Heart left ventricle (tissue), 16 donors: ENCODE results near the gene SLX4IP. TPM values are rescaled to one million over a fixed set of nuclear protein-coding genes. Genes with fewer than 3 reads are reported as not detected.
"Not testable (repeated sequence)": the region's sequence is repeated elsewhere in the genome, so short reads cannot be mapped to it uniquely, and the experiment has no call there.

Experiments
- ATAC-seq, 4 donors: fragments of 200-7000 bp; cut with Tn5 transposase; one replicate each; pipeline ENCODE4 v1.9.1; 2020 to 2022; ENCODE audit warnings: moderate library complexity in 4 of 4, mild to moderate bottlenecking in 3 of 4, moderate number of reproducible peaks in 1 of 4
- DNase-seq, 5 donors: peaks; one replicate each; pipeline ENCODE4 v3.0.0-alpha.2; 2020
- H3K27ac ChIP-seq, 12 donors: fragments of 200-600 bp; sonication (generic) in 4 of 12; one replicate each; pipeline versions ENCODE4 v1.5.0 to v1.8.0; 2016 to 2022; ENCODE audit warnings: mild to moderate bottlenecking in 2 of 12
- H3K27me3 ChIP-seq, 9 donors: fragments of 200-600 bp; sonication (generic) in 2 of 9; one replicate each; pipeline versions ENCODE4 v1.5.1 to v1.8.0; 2016 to 2022; ENCODE audit warnings: mild to moderate bottlenecking in 3 of 9
- H3K36me3 ChIP-seq, 9 donors: fragments of 200-600 bp; sonication (generic) in 2 of 9; one replicate each; pipeline versions ENCODE4 v1.5.0 to v1.8.0; 2018 to 2022; ENCODE audit warnings: mild to moderate bottlenecking in 2 of 9
- H3K4me1 ChIP-seq, 12 donors: fragments of 200-600 bp; sonication (generic) in 4 of 12; one replicate each; pipeline versions ENCODE4 v1.5.0 to v1.8.0; 2016 to 2022; ENCODE audit warnings: mild to moderate bottlenecking in 3 of 12
- H3K4me3 ChIP-seq, 12 donors: fragments of 200-600 bp; sonication (generic) in 4 of 12; one replicate each; pipeline versions ENCODE4 v1.5.0 to v1.8.0; 2017 to 2022; ENCODE audit warnings: mild to moderate bottlenecking in 9 of 12, moderate library complexity in 4 of 12
- H3K9me3 ChIP-seq, 12 donors: fragments of 200-600 bp; sonication (generic) in 4 of 12; one replicate each; pipeline versions ENCODE4 v1.5.0 to v1.8.0; 2016 to 2022; ENCODE audit warnings: mild to moderate bottlenecking in 1 of 12
- POLR2A ChIP-seq, 2 donors: fragments of 450-650 bp; IDR thresholded peaks; one replicate each; pipeline ENCODE4 v1.6.1; 2017; ENCODE audit warnings: antibody characterized with exemption in 2 of 2, mild to moderate bottlenecking in 2 of 2, moderate library complexity in 2 of 2
- WGBS, 4 donors: extraction: QIAGEN DNeasy Blood & Tissue Kit in 2 of 4; methylation state at CpG; one replicate each; pipeline versions ENCODE4 v1.1.5 to v1.1.7; 2013 to 2018; 5-methylcytosine and 5-hydroxymethylcytosine counted together
- intact Hi-C, 10 donors: fragments of 100-400 bp; cut with DNase I; formaldehyde crosslinking; loops; one replicate each; pipeline versions ENCODE4 v1.11.1 to v1.14.2; 2022
- polyA plus RNA-seq, 2 donors: library from polyadenylated mRNA; stranded (reverse); fragments of 200-250 nt; gene quantifications; one replicate each; pipeline ENCODE4 v1.2.3, GENCODE V29; 2013
- total RNA-seq, 9 donors: library from RNA; depleted of rRNA in 2 of 9; stranded (reverse); fragments of >200 nt in 2 of 9; fragmentation: NEBNext Ultra II Directional in 3 of 9; extraction: Animal tissue kit (Norgen Biotek cat#: 25700) in 3 of 9; gene quantifications; one replicate each; pipeline versions ENCODE4 v1.1.0 to v1.2.4, GENCODE V29; 2016 to 2023
- TF ChIP-seq, protein P1 (sequence below), 12 donors: fragments of 200-600 bp; sonication (generic) in 4 of 12; IDR thresholded peaks; one replicate each; pipeline versions ENCODE4 v1.5.0 to v1.8.0; 2018 to 2022; ENCODE audit warnings: antibody characterized with exemption in 12 of 12, mild to moderate bottlenecking in 5 of 12
- donor health status: ischemic (EF 13 %, LVEDD 7.1; RV severe dilation, severe dysfunction).
- donor health status: healthy with polysubstance abuse.
- donor health status: DM: no; HTN: yes; CAD: no.
- donor health status: DM: no; HTN: no; CAD: no.
- donor health status: ischemic (EF 25% LVEDD 6.9; RV normal size, moderate dysfunction).
- donor health status: ischemic (EF 25% LVEDD 5.7; RV mildly dilated, moderate dysfunction).
- donor health status: healthy.
- donor health status: DM: yes; HTN: yes; CAD: no.
- donor health status: ischemic (EF 35%, LVEDD 5.7; RV mildly dilated, moderate dysfunction).
- donor health status: nonischemic (EF 11% LVEDD 7.7; RV severe dilation, severe dysfunction).
- donor health status: DM: yes; HTN: yes; CAD: no.
- donor health status: PGD.
- donor health status: ischemic (EF 29% LVEDD 5.4; RV normal size, mild dysfunction).
- donor health status: nonischemic (EF 23%, LVEDD 6.1; RV moderate dilation, normal function).

The SLX4IP gene
- total and polyA plus RNA-seq, 11 donors: 1.1 to 4.3 (median 2.4) TPM

DNA sequence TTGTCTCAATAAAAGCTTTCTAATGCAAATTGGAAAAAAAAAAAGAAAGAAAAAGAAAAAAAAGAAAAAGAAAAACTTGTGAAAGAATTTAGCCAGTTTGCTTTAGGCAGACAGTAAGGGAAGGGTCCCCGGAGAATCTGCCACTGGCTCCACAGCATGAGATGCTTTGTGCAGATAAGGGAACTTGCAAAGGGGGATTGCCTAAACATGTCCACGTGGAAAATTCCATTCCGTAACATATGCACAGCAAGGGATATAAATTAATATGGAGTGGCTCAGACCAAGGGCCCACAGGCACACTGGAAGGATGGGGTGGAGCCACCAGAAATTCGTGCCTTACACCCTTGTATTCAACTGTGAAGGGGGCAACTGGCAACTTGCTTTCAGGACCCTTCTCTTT lies 46.5 kb upstream of the SLX4IP start:
- DNase-seq: no peak
- Histone ChIP-seq H3K9me3 (peaks cover 0 to 5% (median 0%) of the 10 kb centered on the region in 12 donors), H3K4me1 (no peaks in the 10 kb centered on the region), H3K36me3 (no peaks in the 10 kb centered on the region), H3K27ac (no peak overlapping the region), H3K4me3 (no peak overlapping the region), H3K27me3 (no peaks in the 10 kb centered on the region)
- TF ChIP-seq, protein P1, sequence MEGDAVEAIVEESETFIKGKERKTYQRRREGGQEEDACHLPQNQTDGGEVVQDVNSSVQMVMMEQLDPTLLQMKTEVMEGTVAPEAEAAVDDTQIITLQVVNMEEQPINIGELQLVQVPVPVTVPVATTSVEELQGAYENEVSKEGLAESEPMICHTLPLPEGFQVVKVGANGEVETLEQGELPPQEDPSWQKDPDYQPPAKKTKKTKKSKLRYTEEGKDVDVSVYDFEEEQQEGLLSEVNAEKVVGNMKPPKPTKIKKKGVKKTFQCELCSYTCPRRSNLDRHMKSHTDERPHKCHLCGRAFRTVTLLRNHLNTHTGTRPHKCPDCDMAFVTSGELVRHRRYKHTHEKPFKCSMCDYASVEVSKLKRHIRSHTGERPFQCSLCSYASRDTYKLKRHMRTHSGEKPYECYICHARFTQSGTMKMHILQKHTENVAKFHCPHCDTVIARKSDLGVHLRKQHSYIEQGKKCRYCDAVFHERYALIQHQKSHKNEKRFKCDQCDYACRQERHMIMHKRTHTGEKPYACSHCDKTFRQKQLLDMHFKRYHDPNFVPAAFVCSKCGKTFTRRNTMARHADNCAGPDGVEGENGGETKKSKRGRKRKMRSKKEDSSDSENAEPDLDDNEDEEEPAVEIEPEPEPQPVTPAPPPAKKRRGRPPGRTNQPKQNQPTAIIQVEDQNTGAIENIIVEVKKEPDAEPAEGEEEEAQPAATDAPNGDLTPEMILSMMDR (IDR thresholded peaks at IDR 0.05): no peak
- TF ChIP-seq POLR2A (IDR thresholded peaks at IDR 0.05): no peak
- 77 to 84% (median 82%) methylated on average over 4 of the region's 4 CpGs for WGBS, 4 donors
- intact Hi-C loops: no loop called here
- ATAC-seq: no peak

DNA sequence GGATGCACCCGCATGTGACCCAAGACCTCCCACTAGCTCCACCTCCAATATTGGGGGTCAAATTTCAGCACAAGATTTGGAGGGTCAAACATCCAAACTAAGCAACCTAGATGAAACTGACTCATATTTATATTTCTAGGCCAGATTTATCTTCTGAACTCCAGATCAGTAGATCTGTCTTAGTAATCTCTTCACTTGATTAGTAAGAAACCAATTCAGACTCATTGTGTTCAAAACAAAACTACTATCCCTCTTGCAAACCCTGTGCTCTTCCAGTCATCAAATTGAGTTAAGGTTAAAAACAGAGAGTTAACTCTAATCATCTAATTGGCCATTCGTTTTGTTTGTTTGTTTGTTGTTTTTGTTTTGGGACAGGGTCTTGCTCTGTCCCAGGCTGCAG lies 44.4 kb upstream of the SLX4IP start:
- Histone ChIP-seq H3K36me3 (no peaks in the 10 kb centered on the region), H3K4me1 (no peaks in the 10 kb centered on the region), H3K27ac (no peak overlapping the region), H3K27me3 (no peaks in the 10 kb centered on the region), H3K9me3 (peaks cover 0 to 5% (median 0%) of the 10 kb centered on the region in 12 donors), H3K4me3 (no peak overlapping the region)
- ATAC-seq (no peak), DNase-seq (no peak)
- TF ChIP-seq POLR2A (IDR thresholded peaks at IDR 0.05): no peak
- TF ChIP-seq, protein P1 (IDR thresholded peaks at IDR 0.05): no peak
- intact Hi-C loops: no loop called here
- WGBS, 4 donors: 83 to 88% (median 85%) methylated on average over 2 of the region's 2 CpGs

DNA sequence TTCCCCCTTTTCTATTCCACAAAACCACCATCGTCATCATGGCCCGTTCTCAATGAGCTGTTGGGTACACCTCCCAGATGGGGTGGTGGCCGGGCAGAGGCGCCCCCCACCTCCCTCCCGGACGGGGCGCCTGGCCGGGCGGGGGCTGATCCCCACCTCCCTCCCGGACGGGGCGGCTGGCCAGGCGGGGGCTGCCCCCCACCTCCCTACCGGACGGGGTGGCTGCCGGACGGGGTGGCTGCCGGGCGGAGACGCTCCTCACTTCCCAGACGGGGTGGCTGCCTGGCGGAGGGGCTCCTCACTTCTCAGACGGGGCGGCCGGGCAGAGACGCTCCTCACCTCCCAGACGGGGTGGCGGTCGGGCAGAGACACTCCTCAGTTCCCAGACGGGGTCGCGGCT lies 40.4 kb upstream of the SLX4IP start:
- H3K4me1 ChIP-seq, H3K9me3 ChIP-seq, DNase-seq, ATAC-seq, H3K4me3 ChIP-seq, intact Hi-C loops, H3K27me3 ChIP-seq, H3K27ac ChIP-seq, H3K36me3 ChIP-seq: not testable (repeated sequence)
- WGBS, 4 donors: 95 to 98% (median 97%) methylated on average over 9 to 32 of the region's 32 CpGs; no CpG with 5 or more reads in 1 of the 4 donors

DNA sequence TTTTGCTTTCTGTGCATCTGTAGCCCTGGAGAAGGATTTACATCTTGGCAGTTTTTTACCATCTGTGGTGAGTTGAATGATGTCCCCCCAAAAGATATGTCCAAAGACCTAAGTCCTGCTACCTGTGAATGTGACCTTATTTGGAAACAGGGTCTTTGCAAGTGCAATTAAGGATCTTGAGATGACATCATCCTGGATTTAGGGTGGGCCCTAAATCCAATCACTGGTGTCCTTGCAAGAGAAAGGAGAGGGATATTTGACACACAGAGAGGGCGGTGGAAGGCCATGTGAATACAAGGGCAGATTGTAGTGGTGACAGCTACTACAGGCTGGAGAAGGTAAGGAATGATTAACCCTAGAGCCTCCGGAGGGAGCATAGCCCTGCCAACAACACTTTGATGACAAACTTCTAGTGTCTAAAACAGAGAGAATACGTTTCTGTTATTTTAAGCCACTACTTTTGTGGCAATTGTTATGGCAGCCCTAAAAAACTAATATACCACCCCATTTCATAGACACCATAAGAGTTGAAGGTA lies 36.2 kb upstream of the SLX4IP start:
- Histone ChIP-seq H3K4me1 (peaks cover 0 to 5% (median 0%) of the 10 kb centered on the region in 12 donors), H3K27ac (no peak overlapping the region), H3K4me3 (no peak overlapping the region), H3K36me3 (peaks cover 0 to 1% (median 0%) of the 10 kb centered on the region in 9 donors), H3K27me3 (no peaks in the 10 kb centered on the region), H3K9me3 (no peaks in the 10 kb centered on the region)
- no peak for DNase-seq
- TF ChIP-seq, protein P1 (IDR thresholded peaks at IDR 0.05): no peak
- no peak for TF ChIP-seq POLR2A (IDR thresholded peaks at IDR 0.05)
- intact Hi-C loops: no loop called here
- 64 to 84% (median 74%) methylated on average over 3 of the region's 3 CpGs for WGBS, 4 donors
- no peak for ATAC-seq
